NCI-H2196 (cell line): ENCODE results near the gene EEF2K.

Experiments
- DNase-seq: peaks from one replicate; lab custom pipeline; 2025; ENCODE audit not compliant: unreplicated experiment; lab: John Stamatoyannopoulos, UW

Gene EEF2K

GRCh38 chr16:22328081-22328725, 122.1 kb downstream of the EEF2K start:
- DNase-seq = no peak

GRCh38 chr16:22329199-22329695, 123.2 kb downstream of the EEF2K start:
- no peak for DNase-seq

GRCh38 chr16:22330326-22330725, 124.2 kb downstream of the EEF2K start:
- DNase-seq = no peak

- DNase-seq = no peak
Observed at GRCh38 chr16:22333457-22333994, 127.4 kb downstream of the EEF2K start.

- no peak for DNase-seq
Observed at GRCh38 chr16:22335668-22336246, 129.7 kb downstream of the EEF2K start.

- DNase-seq = no peak
Observed at GRCh38 chr16:22336581-22336980, 130.5 kb downstream of the EEF2K start.

GRCh38 chr16:22337045-22337444, 131.0 kb downstream of the EEF2K start:
- no peak for DNase-seq

- no peak for DNase-seq
Observed at GRCh38 chr16:22337849-22338635, 132.0 kb downstream of the EEF2K start.
